T-helper 2 cell treated with Interferon-gamma antibody and Interleukin-4, amounts not matched to agents 100 ng/mL and 5 ng/mL, for 36 hours (primary cell): Measurements from ENCODE around the gene MAFG. TPM values are rescaled to one million over a fixed set of nuclear protein-coding genes. Genes with fewer than 3 reads are reported as not detected.
"Not testable (repeated sequence)": the region's sequence is repeated elsewhere in the genome, so short reads cannot be mapped to it uniquely, and the experiment has no call there.

Experiments used
- intact Hi-C: fragments of 100-400 bp; cut with micrococcal nuclease; formaldehyde crosslinking; loops from one replicate; pipeline ENCODE4 v1.15.1; 2023
- total RNA-seq: library from RNA; stranded (reverse); gene quantifications from 2 replicates; pipeline ENCODE4 v1.2.3, GENCODE V29; 2022

The MAFG gene
- total RNA-seq, 1 donor from 2014 or later, result 23.6 TPM

GRCh38 chr17:81958633-81959342 is 31.3 kb upstream of the MAFG start:
- intact Hi-C loops, result loop anchor here (1.0 kb wide), 1 partner anchor 63 kb away; no protein-coding TSS in a partner anchor

DNA sequence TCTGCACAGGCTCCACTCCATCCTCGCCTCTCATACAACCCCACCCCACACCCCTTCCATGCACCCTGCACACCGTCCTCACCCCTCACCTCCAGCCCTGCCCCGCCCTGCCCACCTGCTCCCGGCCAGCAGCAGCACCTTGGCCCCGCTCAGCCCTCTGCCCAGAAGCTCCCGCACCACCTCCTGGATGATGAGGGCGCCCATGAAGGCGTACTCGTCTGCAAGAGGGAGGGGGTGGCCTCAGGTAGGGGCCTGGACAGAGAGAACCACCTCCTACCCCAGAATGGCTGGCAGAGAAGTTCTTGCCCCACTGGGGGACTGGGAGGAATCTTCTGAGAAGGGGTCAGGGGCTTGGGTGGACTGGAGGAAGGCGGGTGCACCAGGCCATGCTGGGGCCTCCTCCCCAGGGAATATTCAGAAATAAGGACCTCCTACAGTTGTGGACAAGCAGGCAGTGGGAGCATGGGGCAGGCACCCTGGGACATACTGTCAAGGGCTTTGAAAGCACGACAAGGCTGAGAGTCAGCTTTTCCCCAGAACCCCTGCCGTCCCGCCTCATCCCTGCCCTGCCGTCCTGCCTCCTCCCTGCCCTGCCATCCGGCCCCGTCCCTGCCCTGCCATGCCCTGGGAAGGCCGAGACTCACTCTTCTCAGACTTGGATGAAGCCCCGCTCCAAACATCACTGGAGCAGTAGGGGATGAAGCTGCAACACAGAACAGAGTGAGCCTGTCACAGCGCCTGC is 30.3 kb upstream of the MAFG start:
- intact Hi-C loops, result no loop called here

DNA sequence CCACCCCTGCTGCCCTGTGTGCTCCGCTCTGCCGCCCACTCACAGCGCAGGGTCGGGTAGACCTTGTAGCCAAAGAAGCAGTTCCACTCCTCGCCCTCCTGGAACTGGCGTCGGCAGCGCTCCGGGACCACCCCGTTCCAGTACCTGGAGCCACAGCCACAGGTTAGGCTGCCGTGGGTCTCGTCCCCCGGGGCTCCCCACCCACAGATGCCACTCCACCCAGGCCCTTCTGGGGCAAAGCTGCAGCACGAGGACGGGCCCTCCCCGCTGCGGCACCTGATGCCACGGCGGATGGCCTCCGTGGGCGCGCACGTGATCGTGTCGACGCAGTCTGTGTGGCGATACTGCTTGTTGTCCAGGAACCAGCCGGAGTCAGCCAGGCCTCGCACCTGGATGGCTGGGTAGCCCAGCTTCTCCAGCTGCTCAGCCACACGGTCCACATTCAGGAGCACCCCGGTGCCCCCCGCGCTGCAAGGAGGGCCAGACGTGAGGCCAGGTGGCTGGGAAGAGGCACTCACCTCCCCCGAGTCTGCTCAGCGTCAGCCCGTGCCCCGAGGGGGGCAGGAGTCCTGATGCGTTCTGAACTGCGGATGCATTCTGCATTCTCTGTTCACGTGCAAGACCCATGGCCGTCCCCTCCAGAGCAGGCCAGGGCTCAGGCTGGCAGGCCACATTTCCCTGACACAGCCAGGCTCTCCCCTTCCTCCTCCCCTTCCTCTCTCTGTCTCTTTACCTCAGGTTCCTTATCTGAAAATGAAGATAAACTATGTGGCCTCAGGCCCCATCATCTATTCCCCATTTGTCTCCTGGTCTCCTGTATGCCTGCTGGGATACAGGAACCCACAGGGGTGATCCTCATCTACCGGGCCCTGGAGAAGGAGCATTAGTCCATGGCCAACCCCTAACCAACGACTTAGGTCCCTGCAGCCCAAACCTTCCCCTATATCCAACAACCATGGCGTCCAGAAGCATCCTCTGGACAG is 29.4 kb upstream of the MAFG start:
- intact Hi-C loops, result no loop called here

- intact Hi-C loops, result no loop called here
These were observed 28.4 kb upstream of the MAFG start for GRCh38 chr17:81955756-81956544.

DNA sequence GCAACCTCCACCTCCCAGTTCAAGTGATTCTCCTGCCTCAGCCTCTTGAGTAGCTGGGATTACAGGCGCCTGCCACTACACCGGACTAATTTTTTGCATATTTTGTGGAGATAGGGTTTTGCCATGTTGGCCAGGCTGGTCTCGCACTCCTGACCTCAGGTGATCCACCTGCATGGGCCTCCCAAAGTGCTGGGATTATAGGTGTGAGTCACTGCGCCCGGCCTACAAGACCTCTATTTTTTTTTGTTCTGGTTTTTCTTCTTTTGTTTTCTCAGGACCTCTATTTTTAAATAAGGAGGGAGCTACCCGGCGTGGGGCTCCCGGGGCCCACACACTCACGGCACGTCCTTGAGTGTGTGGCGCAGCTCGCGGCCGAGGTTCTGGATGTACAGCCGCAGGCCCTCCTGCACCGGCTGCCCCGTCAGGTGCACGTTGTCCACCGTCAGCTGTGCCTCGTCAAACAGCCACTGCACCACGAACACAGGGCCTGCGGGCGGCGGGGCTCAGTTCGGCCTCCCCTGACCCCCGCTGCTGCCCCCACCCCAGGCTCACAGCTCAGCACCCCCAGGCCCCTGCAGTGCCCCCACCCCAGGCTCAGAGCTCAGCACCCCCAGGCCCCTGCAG is 27.6 kb upstream of the MAFG start:
- intact Hi-C loops, result no loop called here

DNA sequence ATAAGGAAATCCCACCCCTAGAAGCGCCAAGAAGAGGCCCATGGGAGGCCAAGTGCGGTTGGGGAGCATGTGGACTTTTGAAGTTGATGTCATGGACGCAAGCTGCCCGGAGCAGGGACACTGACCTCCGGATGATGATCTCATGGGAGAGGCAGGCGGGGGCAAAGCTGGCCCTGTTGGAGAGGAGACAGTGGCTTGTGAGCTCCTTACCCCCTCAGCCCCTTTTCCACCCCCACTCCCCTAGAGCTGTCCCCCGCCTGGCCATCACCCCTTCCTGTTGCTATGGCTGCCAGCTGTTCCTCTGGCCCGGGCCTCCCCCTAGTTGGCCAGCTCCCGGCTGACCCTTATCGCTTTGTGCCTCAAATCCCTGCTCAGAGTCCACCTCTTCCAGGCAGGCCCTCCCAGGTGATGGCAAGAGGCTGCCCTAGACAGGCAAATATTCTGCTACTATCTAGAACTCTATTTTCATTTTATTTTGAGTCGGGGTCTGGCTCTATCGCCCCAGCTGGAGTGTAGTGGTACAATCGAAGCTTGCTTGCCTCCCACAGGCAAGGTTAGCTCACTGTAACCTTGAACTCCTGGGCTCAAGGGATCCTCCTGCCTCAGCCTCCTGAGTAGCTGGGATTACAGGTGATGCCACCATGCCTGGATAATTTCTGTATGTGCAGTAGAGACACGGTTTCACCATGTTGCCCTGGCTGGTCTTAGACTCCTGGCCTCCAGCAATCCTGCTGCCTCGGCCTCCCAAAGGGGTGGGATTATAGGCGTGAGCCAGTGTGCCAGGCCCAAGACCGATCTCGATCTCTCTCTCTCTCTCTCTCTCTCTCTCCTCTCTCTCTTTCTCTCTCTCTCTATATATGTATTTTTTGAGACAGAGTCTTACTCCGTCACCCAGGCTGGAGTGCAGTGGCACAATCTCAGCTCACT is 26.9 kb upstream of the MAFG start:
- intact Hi-C loops, result no loop called here

GRCh38 chr17:81953443-81953842 is 25.9 kb upstream of the MAFG start:
- intact Hi-C loops, result not testable (repeated sequence)

GRCh38 chr17:81952792-81953228 is 25.3 kb upstream of the MAFG start:
- intact Hi-C loops, result no loop called here

DNA sequence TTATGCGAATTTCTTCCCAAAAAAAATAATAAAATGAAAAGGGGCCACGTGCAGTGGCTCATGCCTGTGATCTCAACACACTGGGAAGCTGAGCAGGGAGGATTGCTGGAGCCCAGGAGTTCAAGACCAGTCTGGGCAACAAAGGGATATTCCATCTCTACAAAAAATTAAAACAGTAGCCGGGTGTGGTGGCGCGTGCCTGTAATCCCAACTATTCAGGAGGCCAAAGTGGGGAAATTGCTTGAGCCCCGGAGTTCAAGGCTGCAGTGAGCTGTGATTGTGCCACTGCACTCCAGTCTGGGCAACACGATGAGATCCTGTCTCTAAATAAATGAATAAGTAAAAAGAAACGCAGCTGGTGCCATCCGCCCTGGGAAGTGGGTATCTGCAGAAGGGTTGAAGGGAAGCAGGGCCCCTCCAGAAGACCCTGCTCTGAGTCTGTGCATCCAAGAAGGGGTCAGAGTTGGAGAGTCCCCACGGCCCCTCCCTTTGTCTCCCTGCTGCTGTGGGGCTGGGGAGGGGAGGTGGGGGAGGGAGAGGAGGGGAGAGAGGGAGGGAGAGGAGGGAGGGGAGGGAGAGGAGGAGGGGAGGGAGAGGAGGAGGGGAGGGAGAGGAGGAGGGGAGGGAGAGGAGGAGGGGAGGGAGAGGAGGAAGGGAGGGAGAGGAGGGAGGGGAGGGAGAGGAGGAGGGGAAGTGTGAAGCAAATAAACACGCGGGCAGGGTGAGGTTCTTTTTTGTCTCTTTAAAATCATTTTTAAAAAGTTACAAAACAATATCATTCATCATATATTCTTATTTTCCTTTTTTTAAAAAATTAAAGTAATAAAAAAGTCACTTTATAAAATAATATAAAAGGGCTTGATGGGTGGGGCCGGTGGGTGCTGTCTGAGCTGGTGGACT is 24.5 kb upstream of the MAFG start:
- intact Hi-C loops, result no loop called here

GRCh38 chr17:81950501-81950900 is 23.0 kb upstream of the MAFG start:
- intact Hi-C loops, result no loop called here

GRCh38 chr17:81948635-81949378 is 21.3 kb upstream of the MAFG start:
- intact Hi-C loops, result no loop called here

GRCh38 chr17:81947189-81947588 is 19.7 kb upstream of the MAFG start, which contains the start of gene MYADML2:
Gene MYADML2 (minus strand): TSS chr17:81947233. CDS start chr17:81941741, 5,492 bp downstream.
- intact Hi-C loops, result no loop called here

DNA sequence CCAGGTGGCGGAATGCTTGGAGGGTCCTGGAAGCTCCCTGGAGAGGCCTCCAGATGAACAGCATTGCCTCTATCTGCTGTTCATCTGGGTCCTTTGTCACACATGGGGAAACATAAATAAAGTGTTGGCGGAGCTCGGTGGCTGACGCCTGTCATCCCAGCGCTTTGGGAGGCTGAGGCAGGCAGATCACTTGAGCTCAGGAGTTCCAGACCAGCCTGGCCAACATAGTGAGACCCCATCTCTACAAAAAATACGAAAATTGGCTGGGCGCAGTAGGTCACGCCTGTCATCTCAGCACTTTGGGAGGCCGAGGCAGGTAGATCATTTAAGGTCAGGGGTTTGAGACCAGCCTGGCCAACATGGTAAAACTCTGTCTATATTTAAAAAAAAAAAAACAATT is 17.3 kb upstream of the MAFG start:
- intact Hi-C loops, result no loop called here

DNA sequence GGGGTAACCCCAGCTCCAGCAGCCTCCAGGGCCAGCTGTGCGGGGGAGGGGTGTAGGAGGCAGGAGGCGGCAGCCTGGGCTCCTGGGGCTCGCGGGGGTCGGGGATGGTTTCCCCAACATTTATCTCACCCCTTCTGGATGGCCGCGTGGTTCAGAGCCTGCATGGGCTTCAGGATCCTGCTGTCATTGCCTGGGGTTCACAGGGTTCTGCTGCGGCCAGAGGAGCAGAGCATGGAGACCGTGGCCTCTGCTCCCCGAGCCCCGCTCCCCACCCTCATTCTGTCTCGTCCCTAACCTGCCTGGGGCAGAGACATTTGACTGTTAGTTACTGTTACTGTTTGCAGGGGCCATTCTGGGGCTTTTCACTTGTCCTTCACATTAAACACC is 14.6 kb upstream of the MAFG start:
- intact Hi-C loops, result no loop called here

GRCh38 chr17:81941484-81942166 is 14.1 kb upstream of the MAFG start:
- intact Hi-C loops, result no loop called here

GRCh38 chr17:81940538-81941483 is 13.3 kb upstream of the MAFG start:
- intact Hi-C loops, result no loop called here
